ENCODE results near the gene FAH. TPM values are rescaled to one million over a fixed set of nuclear protein-coding genes. Genes with fewer than 3 reads are reported as not detected.
"Not testable (repeated sequence)": the region's sequence is repeated elsewhere in the genome, so short reads cannot be mapped to it uniquely, and the experiment has no call there.

Gene FAH
- total and polyA plus RNA-seq, 4 experiments from 2014 or later: 6.2 to 8.9 (median 7.2) TPM

GRCh38 chr15:80110920-80111319 is 41.9 kb upstream of the FAH start:
- no peak overlapping the region for H3K4me3 ChIP-seq (ENCODE audit: low read length in 2 of 2)
- Mint-ChIP-seq H3K27ac (no peak overlapping the region), H3K9me3 (no peaks in the 10 kb centered on the region), H3K36me3 (no peaks in the 10 kb centered on the region), H3K27me3 (no peaks in the 10 kb centered on the region), H3K4me1 (peaks cover 24 to 60% (median 33%) of the 10 kb centered on the region in 4 donors), H3K4me3 (no peak overlapping the region)
- intact Hi-C loops (cut with micrococcal nuclease): no loop called here
- H3K27me3 ChIP-seq (ENCODE audit: insufficient read depth, low read length): no peaks in the 10 kb centered on the region
- DNase-seq: no peak
- CTCF ChIA-PET (ENCODE audit: partially characterized antibody): no interaction called here
- no peak overlapping the region for H3K27ac ChIP-seq (ENCODE audit: low read depth, low read length)
- H3K4me1 ChIP-seq (ENCODE audit: insufficient read depth, low read length): peaks cover 6% of the 10 kb centered on the region
- H3K9me3 ChIP-seq (ENCODE audit: control insufficient read depth in 1 of 2, low read length in 2 of 2): no peaks in the 10 kb centered on the region
- no peaks in the 10 kb centered on the region for H3K36me3 ChIP-seq (ENCODE audit: insufficient read depth, low read length)
- POLR2A ChIA-PET (ENCODE audit: partially characterized antibody): no interaction called here

GRCh38 chr15:80114114-80114513 is 38.7 kb upstream of the FAH start:
- Mint-ChIP-seq H3K27ac (no peak overlapping the region), H3K4me3 (no peak overlapping the region), H3K9me3 (no peaks in the 10 kb centered on the region), H3K4me1 (peaks cover 19 to 48% (median 27%) of the 10 kb centered on the region in 4 donors), H3K27me3 (no peaks in the 10 kb centered on the region), H3K36me3 (no peaks in the 10 kb centered on the region)
- Histone ChIP-seq H3K4me3 (ENCODE audit: low read length in 2 of 2) (no peak overlapping the region), H3K36me3 (ENCODE audit: insufficient read depth, low read length) (no peaks in the 10 kb centered on the region), H3K4me1 (ENCODE audit: insufficient read depth, low read length) (peaks cover 5% of the 10 kb centered on the region), H3K27me3 (ENCODE audit: insufficient read depth, low read length) (no peaks in the 10 kb centered on the region), H3K9me3 (ENCODE audit: control insufficient read depth in 1 of 2, low read length in 2 of 2) (no peaks in the 10 kb centered on the region), H3K27ac (ENCODE audit: low read depth, low read length) (no peak overlapping the region)
- intact Hi-C loops (cut with micrococcal nuclease): no loop called here
- ChIA-PET CTCF (ENCODE audit: partially characterized antibody) (no interaction called here), POLR2A (ENCODE audit: partially characterized antibody) (no interaction called here)
- no peak for DNase-seq

GRCh38 chr15:80115021-80115420 is 37.8 kb upstream of the FAH start:
- Mint-ChIP-seq H3K4me3 (no peak overlapping the region), H3K27ac (peak overlapping the region in 1 of 7 donors; percentile 60), H3K36me3 (peaks cover 0 to 2% of the 10 kb centered on the region in 2 donors), H3K27me3 (no peaks in the 10 kb centered on the region), H3K4me1 (peaks cover 17 to 39% (median 21%) of the 10 kb centered on the region in 4 donors), H3K9me3 (no peaks in the 10 kb centered on the region)
- H3K4me1 ChIP-seq (ENCODE audit: insufficient read depth, low read length): peaks cover 5% of the 10 kb centered on the region
- no peaks in the 10 kb centered on the region for H3K36me3 ChIP-seq (ENCODE audit: insufficient read depth, low read length)
- CTCF ChIA-PET (ENCODE audit: partially characterized antibody): no interaction called here
- no peak overlapping the region for H3K4me3 ChIP-seq (ENCODE audit: low read length in 2 of 2)
- intact Hi-C loops (cut with micrococcal nuclease): no loop called here
- no peak overlapping the region for H3K27ac ChIP-seq (ENCODE audit: low read depth, low read length)
- no peaks in the 10 kb centered on the region for H3K9me3 ChIP-seq (ENCODE audit: control insufficient read depth in 1 of 2, low read length in 2 of 2)
- DNase-seq: no peak
- H3K27me3 ChIP-seq (ENCODE audit: insufficient read depth, low read length): no peaks in the 10 kb centered on the region
- POLR2A ChIA-PET (ENCODE audit: partially characterized antibody): no interaction called here

GRCh38 chr15:80118956-80119355 is 33.8 kb upstream of the FAH start:
- peaks cover 5% of the 10 kb centered on the region for H3K4me1 ChIP-seq (ENCODE audit: insufficient read depth, low read length)
- H3K27ac Mint-ChIP-seq: no peak overlapping the region
- H3K4me3 Mint-ChIP-seq: no peak overlapping the region
- POLR2A ChIA-PET (ENCODE audit: partially characterized antibody): no interaction called here
- H3K27ac ChIP-seq (ENCODE audit: low read depth, low read length): no peak overlapping the region
- H3K9me3 Mint-ChIP-seq: no peaks in the 10 kb centered on the region
- peaks cover 27% of the 10 kb centered on the region in 2 donors for H3K36me3 Mint-ChIP-seq
- H3K36me3 ChIP-seq (ENCODE audit: insufficient read depth, low read length): peaks cover 6% of the 10 kb centered on the region
- DNase-seq: no peak
- H3K9me3 ChIP-seq (ENCODE audit: control insufficient read depth in 1 of 2, low read length in 2 of 2): no peaks in the 10 kb centered on the region
- H3K27me3 ChIP-seq (ENCODE audit: insufficient read depth, low read length): no peaks in the 10 kb centered on the region
- CTCF ChIA-PET (ENCODE audit: partially characterized antibody): interaction anchor here (0.6 kb wide), 1 partner anchor 14 kb away, joined by 4 read pairs; no protein-coding TSS in a partner anchor
- no peak overlapping the region for H3K4me3 ChIP-seq (ENCODE audit: low read length in 2 of 2)
- peaks cover 7 to 18% (median 14%) of the 10 kb centered on the region in 4 donors for H3K4me1 Mint-ChIP-seq
- intact Hi-C loops (cut with micrococcal nuclease): no loop called here
- H3K27me3 Mint-ChIP-seq: no peaks in the 10 kb centered on the region

GRCh38 chr15:80120636-80121035 is 32.2 kb upstream of the FAH start:
- no peaks in the 10 kb centered on the region for H3K27me3 Mint-ChIP-seq
- no peak for DNase-seq
- H3K4me1 Mint-ChIP-seq: peaks cover under 1 to 6% (median 4%) of the 10 kb centered on the region in 4 donors
- no peak overlapping the region for H3K4me3 Mint-ChIP-seq
- Histone ChIP-seq H3K27me3 (ENCODE audit: insufficient read depth, low read length) (no peaks in the 10 kb centered on the region), H3K27ac (ENCODE audit: low read depth, low read length) (no peak overlapping the region), H3K4me3 (ENCODE audit: low read length in 2 of 2) (no peak overlapping the region), H3K4me1 (ENCODE audit: insufficient read depth, low read length) (no peaks in the 10 kb centered on the region), H3K36me3 (ENCODE audit: insufficient read depth, low read length) (peaks cover 6% of the 10 kb centered on the region), H3K9me3 (ENCODE audit: control insufficient read depth in 1 of 2, low read length in 2 of 2) (no peaks in the 10 kb centered on the region)
- ChIA-PET CTCF (ENCODE audit: partially characterized antibody) (no interaction called here), POLR2A (ENCODE audit: partially characterized antibody) (no interaction called here)
- H3K27ac Mint-ChIP-seq: no peak overlapping the region
- peaks cover 33 to 35% of the 10 kb centered on the region in 2 donors for H3K36me3 Mint-ChIP-seq
- intact Hi-C loops (cut with micrococcal nuclease): no loop called here
- no peaks in the 10 kb centered on the region for H3K9me3 Mint-ChIP-seq

GRCh38 chr15:80121546-80121945 is 31.3 kb upstream of the FAH start:
- H3K4me3 Mint-ChIP-seq: no peak overlapping the region
- POLR2A ChIA-PET (ENCODE audit: partially characterized antibody): no interaction called here
- intact Hi-C loops (cut with micrococcal nuclease): no loop called here
- H3K4me1 ChIP-seq (ENCODE audit: insufficient read depth, low read length): no peaks in the 10 kb centered on the region
- H3K4me1 Mint-ChIP-seq: peaks cover 3 to 7% (median 5%) of the 10 kb centered on the region in 4 donors
- H3K27ac ChIP-seq (ENCODE audit: low read depth, low read length): no peak overlapping the region
- peaks cover 6% of the 10 kb centered on the region for H3K36me3 ChIP-seq (ENCODE audit: insufficient read depth, low read length)
- H3K27ac Mint-ChIP-seq: no peak overlapping the region
- H3K9me3 ChIP-seq (ENCODE audit: control insufficient read depth in 1 of 2, low read length in 2 of 2): no peaks in the 10 kb centered on the region
- CTCF ChIA-PET (ENCODE audit: partially characterized antibody): no interaction called here
- H3K4me3 ChIP-seq (ENCODE audit: low read length in 2 of 2): no peak overlapping the region
- H3K36me3 Mint-ChIP-seq: peaks cover 37 to 44% of the 10 kb centered on the region in 2 donors
- H3K9me3 Mint-ChIP-seq: no peaks in the 10 kb centered on the region
- H3K27me3 Mint-ChIP-seq: no peaks in the 10 kb centered on the region
- DNase-seq: no peak
- no peaks in the 10 kb centered on the region for H3K27me3 ChIP-seq (ENCODE audit: insufficient read depth, low read length)

GRCh38 chr15:80123034-80123433 is 29.8 kb upstream of the FAH start:
- Histone ChIP-seq H3K27ac (ENCODE audit: low read depth, low read length) (no peak overlapping the region), H3K9me3 (ENCODE audit: control insufficient read depth in 1 of 2, low read length in 2 of 2) (no peaks in the 10 kb centered on the region), H3K4me1 (ENCODE audit: insufficient read depth, low read length) (no peaks in the 10 kb centered on the region), H3K27me3 (ENCODE audit: insufficient read depth, low read length) (no peaks in the 10 kb centered on the region), H3K4me3 (ENCODE audit: low read length in 2 of 2) (no peak overlapping the region), H3K36me3 (ENCODE audit: insufficient read depth, low read length) (peaks cover 6% of the 10 kb centered on the region)
- Mint-ChIP-seq H3K4me3 (no peak overlapping the region), H3K27me3 (no peaks in the 10 kb centered on the region), H3K27ac (no peak overlapping the region), H3K36me3 (peaks cover 37 to 45% of the 10 kb centered on the region in 2 donors), H3K9me3 (no peaks in the 10 kb centered on the region), H3K4me1 (peaks cover 3 to 7% (median 5%) of the 10 kb centered on the region in 4 donors)
- POLR2A ChIA-PET (ENCODE audit: partially characterized antibody): no interaction called here
- CTCF ChIA-PET (ENCODE audit: partially characterized antibody): interaction anchor here (1.6 kb wide), 1 partner anchor 30 kb away, joined by 5 read pairs; no protein-coding TSS in a partner anchor
- intact Hi-C loops (cut with micrococcal nuclease): no loop called here
- no peak for DNase-seq

GRCh38 chr15:80127253-80127652 is 25.5 kb upstream of the FAH start:
- not testable (repeated sequence) for H3K4me1 Mint-ChIP-seq

More at GRCh38 chr15:80127253-80127652, 25.5 kb upstream of the FAH start:
- DNase-seq; H3K36me3 ChIP-seq (ENCODE audit: insufficient read depth, low read length); POLR2A ChIA-PET (ENCODE audit: partially characterized antibody); H3K4me3 ChIP-seq (ENCODE audit: low read length in 2 of 2); H3K9me3 ChIP-seq (ENCODE audit: control insufficient read depth in 1 of 2, low read length in 2 of 2); H3K4me1 ChIP-seq (ENCODE audit: insufficient read depth, low read length); H3K4me3 Mint-ChIP-seq; H3K27me3 ChIP-seq (ENCODE audit: insufficient read depth, low read length); H3K9me3 Mint-ChIP-seq; H3K27me3 Mint-ChIP-seq; H3K27ac Mint-ChIP-seq; H3K27ac ChIP-seq (ENCODE audit: low read depth, low read length); intact Hi-C loops (cut with micrococcal nuclease): not testable (repeated sequence)
- peaks cover 44 to 54% of the 10 kb centered on the region in 2 donors for H3K36me3 Mint-ChIP-seq
- CTCF ChIA-PET (ENCODE audit: partially characterized antibody): interaction anchor here (0.7 kb wide), 1 partner anchor 18 kb away, joined by 3 read pairs; no protein-coding TSS in a partner anchor
